ENCODE measurements around the gene ATP2B1.

Gene ATP2B1

GRCh38 chr12:89552376-89552775, 156.3 kb downstream of the ATP2B1 start:
- no peak overlapping the region for H3K4me3 ChIP-seq (ENCODE audit: low read length in 2 of 2)
- no peak overlapping the region for H3K27ac ChIP-seq (ENCODE audit: low read depth in 2 of 2, low read length in 2 of 2)
- H3K9ac ChIP-seq (ENCODE audit: low read depth in 1 of 2, low read length in 2 of 2) = no peak overlapping the region
- no peaks in the 10 kb centered on the region for H3K4me1 ChIP-seq (ENCODE audit: control insufficient read depth in 2 of 2, insufficient read depth in 2 of 2, low read length in 2 of 2)
- H3K36me3 ChIP-seq (ENCODE audit: control insufficient read depth in 2 of 2, insufficient read depth in 2 of 2, low read length in 2 of 2) = no peaks in the 10 kb centered on the region
- H3K27me3 ChIP-seq (ENCODE audit: control insufficient read depth in 2 of 2, insufficient read depth in 2 of 2, low read length in 2 of 2) = no peaks in the 10 kb centered on the region
- H3K9me3 ChIP-seq (ENCODE audit: control insufficient read depth in 2 of 2, low read length in 2 of 2) = no peaks in the 10 kb centered on the region

DNA sequence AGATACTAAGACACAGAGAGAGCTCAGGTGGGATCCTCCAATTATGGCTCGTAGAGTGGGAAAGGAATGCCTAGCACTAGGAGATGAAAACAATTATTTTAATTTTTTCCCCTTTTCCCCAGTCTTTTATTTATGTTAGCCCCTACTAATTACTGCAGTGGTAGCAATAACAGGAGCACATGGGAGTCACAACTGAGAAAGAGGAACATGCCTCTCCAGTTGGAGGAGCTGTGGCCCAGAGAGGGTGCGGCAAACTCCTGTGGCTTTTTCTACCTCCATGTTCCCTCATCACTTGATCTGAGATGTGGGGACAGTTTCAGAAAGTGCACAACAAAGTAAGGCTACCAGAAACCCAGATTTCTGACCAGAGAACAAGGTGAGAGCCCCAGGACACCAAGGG, 156.9 kb downstream of the ATP2B1 start:
- Histone ChIP-seq H3K4me3 (ENCODE audit: low read length in 2 of 2) (no peak overlapping the region), H3K27me3 (ENCODE audit: control insufficient read depth in 2 of 2, insufficient read depth in 2 of 2, low read length in 2 of 2) (no peaks in the 10 kb centered on the region), H3K4me1 (ENCODE audit: control insufficient read depth in 2 of 2, insufficient read depth in 2 of 2, low read length in 2 of 2) (no peaks in the 10 kb centered on the region), H3K9me3 (ENCODE audit: control insufficient read depth in 2 of 2, low read length in 2 of 2) (no peaks in the 10 kb centered on the region), H3K27ac (ENCODE audit: low read depth in 2 of 2, low read length in 2 of 2) (no peak overlapping the region), H3K9ac (ENCODE audit: low read depth in 1 of 2, low read length in 2 of 2) (no peak overlapping the region), H3K36me3 (ENCODE audit: control insufficient read depth in 2 of 2, insufficient read depth in 2 of 2, low read length in 2 of 2) (no peaks in the 10 kb centered on the region)

- Histone ChIP-seq H3K27me3 (ENCODE audit: control insufficient read depth in 2 of 2, insufficient read depth in 2 of 2, low read length in 2 of 2) (no peaks in the 10 kb centered on the region), H3K4me3 (ENCODE audit: low read length in 2 of 2) (no peak overlapping the region), H3K36me3 (ENCODE audit: control insufficient read depth in 2 of 2, insufficient read depth in 2 of 2, low read length in 2 of 2) (no peaks in the 10 kb centered on the region), H3K27ac (ENCODE audit: low read depth in 2 of 2, low read length in 2 of 2) (no peak overlapping the region), H3K9ac (ENCODE audit: low read depth in 1 of 2, low read length in 2 of 2) (no peak overlapping the region), H3K9me3 (ENCODE audit: control insufficient read depth in 2 of 2, low read length in 2 of 2) (no peaks in the 10 kb centered on the region), H3K4me1 (ENCODE audit: control insufficient read depth in 2 of 2, insufficient read depth in 2 of 2, low read length in 2 of 2) (peaks cover 4 to 9% of the 10 kb centered on the region in 2 donors)
Observed at GRCh38 chr12:89547101-89547500, 161.5 kb downstream of the ATP2B1 start.

GRCh38 chr12:89546151-89546550, 162.5 kb downstream of the ATP2B1 start:
- no peak overlapping the region for H3K4me3 ChIP-seq (ENCODE audit: low read length in 2 of 2)
- no peaks in the 10 kb centered on the region for H3K9me3 ChIP-seq (ENCODE audit: control insufficient read depth in 2 of 2, low read length in 2 of 2)
- no peak overlapping the region for H3K9ac ChIP-seq (ENCODE audit: low read depth in 1 of 2, low read length in 2 of 2)
- peaks cover 4 to 9% of the 10 kb centered on the region in 2 donors for H3K4me1 ChIP-seq (ENCODE audit: control insufficient read depth in 2 of 2, insufficient read depth in 2 of 2, low read length in 2 of 2)
- H3K36me3 ChIP-seq (ENCODE audit: control insufficient read depth in 2 of 2, insufficient read depth in 2 of 2, low read length in 2 of 2) = no peaks in the 10 kb centered on the region
- H3K27ac ChIP-seq (ENCODE audit: low read depth in 2 of 2, low read length in 2 of 2) = no peak overlapping the region
- no peaks in the 10 kb centered on the region for H3K27me3 ChIP-seq (ENCODE audit: control insufficient read depth in 2 of 2, insufficient read depth in 2 of 2, low read length in 2 of 2)

- Histone ChIP-seq H3K27ac (ENCODE audit: low read depth in 2 of 2, low read length in 2 of 2) (no peak overlapping the region), H3K4me3 (ENCODE audit: low read length in 2 of 2) (no peak overlapping the region), H3K9me3 (ENCODE audit: control insufficient read depth in 2 of 2, low read length in 2 of 2) (no peaks in the 10 kb centered on the region), H3K27me3 (ENCODE audit: control insufficient read depth in 2 of 2, insufficient read depth in 2 of 2, low read length in 2 of 2) (no peaks in the 10 kb centered on the region), H3K36me3 (ENCODE audit: control insufficient read depth in 2 of 2, insufficient read depth in 2 of 2, low read length in 2 of 2) (no peaks in the 10 kb centered on the region), H3K4me1 (ENCODE audit: control insufficient read depth in 2 of 2, insufficient read depth in 2 of 2, low read length in 2 of 2) (peaks cover 4 to 9% of the 10 kb centered on the region in 2 donors), H3K9ac (ENCODE audit: low read depth in 1 of 2, low read length in 2 of 2) (no peak overlapping the region)
Observed at GRCh38 chr12:89544681-89545184, 163.9 kb downstream of the ATP2B1 start.

DNA sequence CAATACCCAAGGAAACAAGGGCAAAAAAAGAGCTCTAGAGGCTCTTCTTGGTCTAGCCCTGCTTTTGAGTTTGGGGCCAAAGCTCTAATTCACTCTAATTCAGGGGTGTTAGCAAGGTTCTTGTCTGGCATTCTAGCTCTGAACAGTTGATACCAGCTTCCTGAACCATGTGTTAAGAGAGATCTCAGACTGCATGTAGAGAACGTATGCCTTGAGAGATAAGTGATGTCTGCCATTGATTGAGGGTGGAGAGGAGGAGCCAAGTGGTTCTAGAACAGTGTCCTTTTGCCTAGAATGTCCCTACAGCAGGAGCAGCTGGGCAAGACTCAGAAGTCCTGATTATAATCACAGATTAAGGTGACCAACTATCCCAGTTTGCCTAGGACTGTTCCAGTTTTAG, 164.6 kb downstream of the ATP2B1 start:
- H3K9me3 ChIP-seq (ENCODE audit: control insufficient read depth in 2 of 2, low read length in 2 of 2) = no peaks in the 10 kb centered on the region
- H3K4me1 ChIP-seq (ENCODE audit: control insufficient read depth in 2 of 2, insufficient read depth in 2 of 2, low read length in 2 of 2) = peaks cover 4 to 9% of the 10 kb centered on the region in 2 donors
- no peaks in the 10 kb centered on the region for H3K27me3 ChIP-seq (ENCODE audit: control insufficient read depth in 2 of 2, insufficient read depth in 2 of 2, low read length in 2 of 2)
- H3K36me3 ChIP-seq (ENCODE audit: control insufficient read depth in 2 of 2, insufficient read depth in 2 of 2, low read length in 2 of 2) = no peaks in the 10 kb centered on the region
- H3K9ac ChIP-seq (ENCODE audit: low read depth in 1 of 2, low read length in 2 of 2) = no peak overlapping the region
- no peak overlapping the region for H3K27ac ChIP-seq (ENCODE audit: low read depth in 2 of 2, low read length in 2 of 2)
- H3K4me3 ChIP-seq (ENCODE audit: low read length in 2 of 2) = no peak overlapping the region

- no peak overlapping the region for H3K4me3 ChIP-seq (ENCODE audit: low read length in 2 of 2)
- no peaks in the 10 kb centered on the region for H3K27me3 ChIP-seq (ENCODE audit: control insufficient read depth in 2 of 2, insufficient read depth in 2 of 2, low read length in 2 of 2)
- H3K4me1 ChIP-seq (ENCODE audit: control insufficient read depth in 2 of 2, insufficient read depth in 2 of 2, low read length in 2 of 2) = peaks cover 4 to 9% of the 10 kb centered on the region in 2 donors
- no peaks in the 10 kb centered on the region for H3K36me3 ChIP-seq (ENCODE audit: control insufficient read depth in 2 of 2, insufficient read depth in 2 of 2, low read length in 2 of 2)
- H3K9me3 ChIP-seq (ENCODE audit: control insufficient read depth in 2 of 2, low read length in 2 of 2) = no peaks in the 10 kb centered on the region
- no peak overlapping the region for H3K27ac ChIP-seq (ENCODE audit: low read depth in 2 of 2, low read length in 2 of 2)
- no peak overlapping the region for H3K9ac ChIP-seq (ENCODE audit: low read depth in 1 of 2, low read length in 2 of 2)
Observed at GRCh38 chr12:89542912-89543592, 165.6 kb downstream of the ATP2B1 start.

DNA sequence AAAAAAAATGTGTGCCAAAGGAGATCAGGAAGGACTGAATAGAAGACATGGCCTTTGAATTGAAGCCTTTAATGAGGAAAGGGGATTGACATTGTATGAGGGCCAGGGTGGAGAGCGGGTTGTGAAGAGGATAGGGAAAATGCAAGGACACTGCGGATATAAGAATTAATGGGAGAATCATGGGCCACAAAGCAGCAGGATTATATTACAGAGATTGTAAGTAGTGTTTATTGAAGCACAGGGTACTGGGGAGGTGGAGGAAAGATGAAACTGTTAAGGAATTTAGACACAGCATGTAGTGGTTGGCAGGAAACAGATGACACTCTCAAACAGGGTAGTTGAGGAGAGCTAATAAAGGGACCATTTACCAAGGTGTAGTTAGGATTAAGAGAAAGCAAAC, 166.4 kb downstream of the ATP2B1 start:
- Histone ChIP-seq H3K9me3 (ENCODE audit: control insufficient read depth in 2 of 2, low read length in 2 of 2) (no peaks in the 10 kb centered on the region), H3K27ac (ENCODE audit: low read depth in 2 of 2, low read length in 2 of 2) (no peak overlapping the region), H3K4me3 (ENCODE audit: low read length in 2 of 2) (no peak overlapping the region), H3K9ac (ENCODE audit: low read depth in 1 of 2, low read length in 2 of 2) (no peak overlapping the region), H3K36me3 (ENCODE audit: control insufficient read depth in 2 of 2, insufficient read depth in 2 of 2, low read length in 2 of 2) (no peaks in the 10 kb centered on the region), H3K27me3 (ENCODE audit: control insufficient read depth in 2 of 2, insufficient read depth in 2 of 2, low read length in 2 of 2) (no peaks in the 10 kb centered on the region), H3K4me1 (ENCODE audit: control insufficient read depth in 2 of 2, insufficient read depth in 2 of 2, low read length in 2 of 2) (peaks cover 4 to 9% of the 10 kb centered on the region in 2 donors)

GRCh38 chr12:89540586-89540985, 168.1 kb downstream of the ATP2B1 start:
- H3K4me3 ChIP-seq (ENCODE audit: low read length in 2 of 2) = no peak overlapping the region
- H3K9me3 ChIP-seq (ENCODE audit: control insufficient read depth in 2 of 2, low read length in 2 of 2) = no peaks in the 10 kb centered on the region
- no peaks in the 10 kb centered on the region for H3K27me3 ChIP-seq (ENCODE audit: control insufficient read depth in 2 of 2, insufficient read depth in 2 of 2, low read length in 2 of 2)
- H3K4me1 ChIP-seq (ENCODE audit: control insufficient read depth in 2 of 2, insufficient read depth in 2 of 2, low read length in 2 of 2) = peaks cover 4 to 9% of the 10 kb centered on the region in 2 donors
- H3K9ac ChIP-seq (ENCODE audit: low read depth in 1 of 2, low read length in 2 of 2) = no peak overlapping the region
- H3K27ac ChIP-seq (ENCODE audit: low read depth in 2 of 2, low read length in 2 of 2) = no peak overlapping the region
- H3K36me3 ChIP-seq (ENCODE audit: control insufficient read depth in 2 of 2, insufficient read depth in 2 of 2, low read length in 2 of 2) = no peaks in the 10 kb centered on the region

GRCh38 chr12:89539426-89540223, 169.0 kb downstream of the ATP2B1 start:
- Histone ChIP-seq H3K4me3 (ENCODE audit: low read length in 2 of 2) (no peak overlapping the region), H3K36me3 (ENCODE audit: control insufficient read depth in 2 of 2, insufficient read depth in 2 of 2, low read length in 2 of 2) (no peaks in the 10 kb centered on the region), H3K9me3 (ENCODE audit: control insufficient read depth in 2 of 2, low read length in 2 of 2) (no peaks in the 10 kb centered on the region), H3K9ac (ENCODE audit: low read depth in 1 of 2, low read length in 2 of 2) (no peak overlapping the region), H3K27me3 (ENCODE audit: control insufficient read depth in 2 of 2, insufficient read depth in 2 of 2, low read length in 2 of 2) (no peaks in the 10 kb centered on the region), H3K27ac (ENCODE audit: low read depth in 2 of 2, low read length in 2 of 2) (no peak overlapping the region), H3K4me1 (ENCODE audit: control insufficient read depth in 2 of 2, insufficient read depth in 2 of 2, low read length in 2 of 2) (peaks cover under 1 to 7% of the 10 kb centered on the region in 2 donors)
